ENCODE measurements around the gene TDP2.
"Not testable (repeated sequence)": the region's sequence is repeated elsewhere in the genome, so short reads cannot be mapped to it uniquely, and the experiment has no call there.

DNA sequence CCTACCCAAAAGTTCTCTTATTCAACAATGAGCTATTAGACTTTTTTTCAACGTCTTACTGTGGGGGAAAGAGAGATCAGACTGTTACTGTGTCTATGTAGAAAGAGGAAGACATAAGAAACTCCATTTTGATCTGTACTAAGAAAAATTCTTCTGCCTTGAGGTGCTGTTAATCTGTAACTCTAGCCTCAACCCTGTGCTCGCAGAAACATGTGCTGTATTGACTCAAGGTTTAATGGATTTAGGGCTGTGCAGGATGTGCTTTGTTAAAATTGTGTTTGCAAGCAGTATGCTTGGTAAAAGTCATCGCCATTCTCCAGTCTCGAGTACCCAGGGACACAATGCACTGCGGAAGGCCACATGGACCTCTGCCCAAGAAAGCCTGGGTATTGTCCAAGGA is 4.9 kb downstream of the TDP2 start:
- TF ChIP-seq CTCF (IDR thresholded peaks at IDR 0.05; ENCODE audit: low read length); EZH2 (IDR thresholded peaks at IDR 0.05; ENCODE audit: borderline replicate concordance, low read length): not testable (repeated sequence)

Measured in OCI-LY1 (cell line).